Anterior cingulate cortex (tissue), 58 donors: ENCODE measurements around the gene ACOT7.

Source experiments
- DNase-seq, 58 donors: peaks; one replicate each; lab custom pipeline; 2025; lab: John Stamatoyannopoulos, UW

Gene ACOT7

GRCh38 chr1:6294890-6295556 lies 98.5 kb downstream of the ACOT7 start:
- DNase-seq, result no peak

- DNase-seq, result no peak
These were observed 99.3 kb downstream of the ACOT7 start for GRCh38 chr1:6294080-6294889.

GRCh38 chr1:6292102-6292501 lies 101.5 kb downstream of the ACOT7 start:
- DNase-seq, result peak in 1 of 58 donors; percentile 13

- no peak for DNase-seq
These were observed 104.9 kb downstream of the ACOT7 start for GRCh38 chr1:6288665-6289064.

GRCh38 chr1:6288026-6288425 lies 105.5 kb downstream of the ACOT7 start:
- DNase-seq, result no peak

- DNase-seq, result peak in 52 of 58 donors; percentile 9 to 85 (median 58)
These were observed 106.1 kb downstream of the ACOT7 start for GRCh38 chr1:6287431-6287886.

GRCh38 chr1:6287029-6287428 lies 106.5 kb downstream of the ACOT7 start:
- no peak for DNase-seq

GRCh38 chr1:6286266-6286665 lies 107.3 kb downstream of the ACOT7 start:
- no peak for DNase-seq

- DNase-seq, result no peak
These were observed 108.2 kb downstream of the ACOT7 start for GRCh38 chr1:6285336-6285735.

DNA sequence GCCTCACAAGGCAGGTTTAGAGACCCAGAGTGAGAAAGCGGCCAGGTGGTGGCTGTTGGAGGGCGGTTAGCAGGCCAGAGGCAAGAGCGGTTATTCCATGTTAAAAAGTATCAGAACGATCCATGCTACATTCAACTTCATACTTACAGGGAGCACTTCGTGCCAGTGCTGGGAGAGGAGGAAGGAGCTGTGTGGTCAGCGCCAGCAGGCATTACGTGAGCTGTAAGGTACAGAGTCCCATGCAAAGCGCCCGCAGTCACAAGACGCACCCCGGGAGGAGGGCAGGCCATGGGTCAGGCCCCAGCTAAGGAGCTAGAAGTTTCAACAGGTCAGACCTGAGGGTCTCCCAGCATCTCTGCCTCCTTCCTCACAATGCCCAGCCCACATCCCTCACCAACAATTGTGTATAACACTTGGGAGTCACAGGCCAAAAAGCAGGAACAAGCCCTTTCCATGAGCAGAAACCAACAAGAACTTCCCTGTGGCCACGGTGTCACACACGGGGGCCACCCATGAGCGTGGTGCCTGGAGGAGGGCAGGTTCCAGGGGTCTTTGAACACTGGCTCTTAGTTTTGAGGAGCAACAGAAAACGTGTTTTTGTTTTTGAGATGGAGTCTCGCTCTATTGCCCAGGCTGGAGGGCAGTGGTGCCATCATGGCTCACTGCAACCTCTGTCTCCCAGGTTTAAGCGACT lies 110.8 kb downstream of the ACOT7 start:
- DNase-seq, result no peak

DNA sequence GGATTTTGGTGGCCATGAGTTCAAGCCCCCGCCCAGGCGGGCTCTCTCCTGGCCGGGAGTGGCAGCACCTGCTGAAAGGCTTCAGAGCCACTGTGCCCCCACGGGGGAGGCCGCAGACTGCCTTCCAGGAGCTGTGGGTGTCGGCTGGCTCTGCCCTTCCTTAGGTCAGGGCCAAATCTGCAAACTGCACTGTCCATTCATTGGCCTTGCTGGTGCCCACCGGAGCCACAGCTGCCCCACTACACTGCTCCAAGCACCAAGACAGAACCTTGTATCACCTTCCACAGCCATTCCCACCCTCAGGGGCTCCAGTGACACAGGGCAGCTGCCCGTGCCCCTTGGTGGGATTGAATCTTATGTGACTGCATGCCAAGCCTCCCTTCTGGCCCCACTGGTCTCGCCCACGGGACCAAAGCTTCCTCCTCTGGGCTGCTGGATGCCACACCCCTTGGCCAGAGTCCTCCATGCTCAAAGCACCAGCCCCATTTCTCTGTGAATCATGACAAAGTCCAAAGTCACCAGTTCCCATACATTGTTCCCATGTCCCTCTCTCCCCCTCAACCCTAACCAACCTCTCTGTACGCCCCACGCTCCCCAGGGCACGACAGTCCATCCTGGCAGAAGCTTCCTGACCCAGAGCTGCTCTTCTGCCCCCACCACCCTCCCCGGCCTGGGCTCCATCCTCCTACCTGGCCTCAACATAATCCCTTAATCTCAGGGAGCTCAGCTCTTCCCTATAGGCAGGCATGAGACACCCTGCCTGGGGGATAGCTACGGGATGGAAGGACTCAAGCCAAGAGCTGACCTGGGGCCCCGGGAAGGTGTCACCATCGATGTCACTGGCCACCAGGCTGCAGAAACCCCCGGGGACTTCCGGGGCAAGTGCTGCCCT lies 111.8 kb downstream of the ACOT7 start:
- no peak for DNase-seq

GRCh38 chr1:6280761-6281451 lies 112.7 kb downstream of the ACOT7 start:
- DNase-seq, result no peak

DNA sequence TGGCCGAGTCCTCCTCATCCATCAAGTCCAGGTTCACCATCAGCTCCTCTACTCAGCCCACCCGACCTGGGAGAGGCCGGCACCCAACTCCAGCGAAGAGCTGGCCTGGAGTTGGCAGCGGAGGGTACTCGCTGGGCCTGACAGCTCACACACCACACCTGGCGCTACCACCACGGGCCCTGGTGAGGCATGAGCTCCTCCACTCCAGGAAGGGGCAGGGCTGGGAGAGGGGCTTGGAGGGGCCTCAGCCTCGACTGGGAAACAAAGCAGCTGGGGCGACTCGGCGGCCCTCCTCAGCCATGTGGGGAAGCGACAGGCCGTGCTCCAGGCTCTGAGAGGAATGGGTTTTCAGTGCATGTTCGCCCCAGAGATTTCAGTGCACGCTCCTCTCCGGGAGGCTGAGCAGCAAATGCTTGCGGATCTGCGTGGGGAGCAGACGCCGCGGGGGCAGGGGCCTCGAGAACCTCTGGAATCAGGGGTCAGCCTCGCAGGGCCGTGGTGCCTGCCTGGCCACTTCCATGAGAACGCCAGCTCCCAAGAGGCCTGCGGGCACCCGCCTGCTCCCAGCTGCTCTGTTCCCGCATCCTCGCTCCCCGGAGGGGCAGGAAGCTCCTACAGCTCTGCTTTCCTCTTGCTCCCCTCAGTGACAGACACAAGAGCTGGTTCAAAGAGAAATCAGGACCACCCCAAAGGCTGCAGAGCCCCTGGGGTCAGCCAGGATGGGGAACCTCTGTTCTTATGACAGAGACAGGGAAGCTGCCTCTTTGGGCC lies 113.8 kb downstream of the ACOT7 start:
- DNase-seq, result no peak

- no peak for DNase-seq
These were observed 114.5 kb downstream of the ACOT7 start for GRCh38 chr1:6279066-6279465.

- no peak for DNase-seq
These were observed 115.3 kb downstream of the ACOT7 start for GRCh38 chr1:6278263-6278662.

GRCh38 chr1:6276811-6277555 lies 116.6 kb downstream of the ACOT7 start:
- DNase-seq, result no peak

DNA sequence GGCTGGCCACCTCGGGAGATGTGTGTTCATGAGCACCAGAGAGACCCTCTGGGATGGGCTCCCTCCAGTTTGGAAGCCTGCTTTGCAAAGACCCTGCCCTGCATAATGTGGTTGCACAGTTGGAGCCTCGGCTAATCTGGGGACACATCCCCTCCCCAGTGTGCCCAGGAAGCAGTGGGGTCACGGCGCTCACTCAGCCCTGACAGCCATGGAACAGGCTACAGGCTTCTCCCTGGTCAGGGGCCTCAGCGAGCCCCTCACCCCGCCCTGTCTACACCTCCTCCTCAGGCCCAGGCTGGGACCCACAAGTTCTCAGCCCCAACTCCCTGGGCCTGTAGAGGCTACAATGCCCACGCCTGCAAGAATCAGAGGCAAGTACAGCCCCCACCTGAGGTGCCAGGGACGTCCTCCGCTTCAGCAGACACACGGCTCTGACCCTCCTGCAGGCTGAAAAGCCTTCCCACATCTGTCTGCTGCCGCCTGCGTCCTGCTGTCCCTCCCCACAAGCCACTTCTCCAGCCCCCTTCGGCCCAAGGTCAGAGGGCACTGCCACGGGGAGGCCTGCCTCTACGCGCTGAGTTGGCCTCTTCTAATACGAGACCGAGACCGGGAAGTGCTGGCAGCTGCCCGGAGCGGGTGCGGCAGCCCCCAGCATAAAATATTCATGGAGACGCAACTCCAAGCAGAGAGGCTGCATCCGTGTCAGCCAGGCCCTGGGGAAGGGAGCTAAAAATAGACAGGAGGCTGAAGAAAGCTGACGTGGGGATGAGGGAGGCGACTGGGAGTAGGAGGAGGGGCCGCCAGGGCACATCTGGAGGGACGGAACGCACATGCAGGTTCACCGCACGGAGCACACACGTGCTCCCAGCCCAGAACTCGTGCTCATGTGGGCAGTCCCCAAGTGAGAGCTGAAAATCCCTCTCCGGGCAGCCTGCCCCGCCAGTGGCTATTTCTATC lies 117.5 kb downstream of the ACOT7 start:
- DNase-seq, result peak in 22 of 58 donors; percentile 4 to 54 (median 22)
